Measurements from ENCODE around the gene SYTL2. TPM values are rescaled to one million over a fixed set of nuclear protein-coding genes. Genes with fewer than 3 reads are reported as not detected.
"Not testable (repeated sequence)": the region's sequence is repeated elsewhere in the genome, so short reads cannot be mapped to it uniquely, and the experiment has no call there.

Gene SYTL2
- total RNA-seq, 1 donor from 2014 or later: 25.7 TPM

GRCh38 chr11:85783758-85784157 is 27.2 kb downstream of the SYTL2 start:
- H3K4me3 ChIP-seq (ENCODE audit: low read depth, low read length): no peak overlapping the region
- TF ChIP-seq CTCF (conservative IDR thresholded peaks at IDR 0.05; ENCODE audit: low read depth, low read length): no peak
- DNase-seq (ENCODE audit: low read depth): no peak

GRCh38 chr11:85780780-85781517 is 30.0 kb downstream of the SYTL2 start:
- H3K4me3 ChIP-seq (ENCODE audit: low read depth, low read length); DNase-seq (ENCODE audit: low read depth): not testable (repeated sequence)

GRCh38 chr11:85779956-85780640 is 30.8 kb downstream of the SYTL2 start:
- no peak overlapping the region for H3K4me3 ChIP-seq (ENCODE audit: low read depth, low read length)
- TF ChIP-seq CTCF (conservative IDR thresholded peaks at IDR 0.05; ENCODE audit: low read depth, low read length): no peak
- DNase-seq (ENCODE audit: low read depth): no peak

GRCh38 chr11:85777603-85777972 is 33.4 kb downstream of the SYTL2 start:
- not testable (repeated sequence) for DNase-seq (ENCODE audit: low read depth)

GRCh38 chr11:85776951-85777602 is 33.9 kb downstream of the SYTL2 start:
- no peak for DNase-seq (ENCODE audit: low read depth)
- H3K4me3 ChIP-seq (ENCODE audit: low read depth, low read length): no peak overlapping the region
- TF ChIP-seq CTCF (conservative IDR thresholded peaks at IDR 0.05; ENCODE audit: low read depth, low read length): no peak

More at GRCh38 chr11:85777603-85777972, 33.4 kb downstream of the SYTL2 start:
- not testable (repeated sequence) for H3K4me3 ChIP-seq (ENCODE audit: low read depth, low read length)

- H3K4me3 ChIP-seq (ENCODE audit: low read depth, low read length): no peak overlapping the region
- TF ChIP-seq CTCF (conservative IDR thresholded peaks at IDR 0.05; ENCODE audit: low read depth, low read length): no peak
- no peak for DNase-seq (ENCODE audit: low read depth)
These were observed 36.5 kb downstream of the SYTL2 start for GRCh38 chr11:85774256-85775101.

GRCh38 chr11:85772695-85773094 is 38.2 kb downstream of the SYTL2 start:
- DNase-seq (ENCODE audit: low read depth): no peak
- no peak for TF ChIP-seq CTCF (conservative IDR thresholded peaks at IDR 0.05; ENCODE audit: low read depth, low read length)
- H3K4me3 ChIP-seq (ENCODE audit: low read depth, low read length): no peak overlapping the region

All from epithelial cell of proximal tubule (primary cell).